A549 (cell line): ENCODE data around the gene CCL4.

Experiments used
- POLR2A ChIP-seq: IDR thresholded peaks from 2 replicates; pipeline ENCODE4 v1.6.1; 2012; ENCODE audit warnings: mild to moderate bottlenecking, low read length
- RFX5 ChIP-seq: fragments of 450-650 bp; IDR thresholded peaks from 2 replicates; pipeline ENCODE4 v1.7.1; 2014; ENCODE audit warnings: antibody characterized with exemption, mild to moderate bottlenecking, moderate library complexity
- SREBF2 ChIP-seq: fragments of 450-650 bp; IDR thresholded peaks from 2 replicates; pipeline ENCODE4 v1.6.1; 2014; ENCODE audit warnings: mild to moderate bottlenecking, moderate library complexity
- TP53 ChIP-seq: fragments of 250-450 bp; sonication (Bioruptor Pico); IDR thresholded peaks from 2 replicates; pipeline ENCODE4 v1.5.0; 2021; ENCODE audit warnings: mild to moderate bottlenecking, moderate library complexity
- ZFP36 ChIP-seq: fragments of 450-650 bp; IDR thresholded peaks from 2 replicates; pipeline ENCODE4 v1.6.1; 2014; ENCODE audit warnings: borderline replicate concordance; ENCODE audit not compliant: partially characterized antibody
- TF ChIP-seq, protein P1 (sequence below): fragments of >200 bp; sonication (Bioruptor Twin); formaldehyde crosslinking; IDR thresholded peaks from 3 replicates; pipeline ENCODE4 v1.5.1; 2016
- TF ChIP-seq, protein P2 (sequence below): fragments of 200-600 bp; sonication (generic); IDR thresholded peaks from 2 replicates; pipeline ENCODE4 v1.6.1; 2016; ENCODE audit warnings: antibody characterized with exemption, mild to moderate bottlenecking, moderate library complexity
- TF ChIP-seq, protein P3 (sequence below): fragments of 150-350 bp; IDR thresholded peaks from 2 replicates; pipeline ENCODE4 v1.6.1; 2014; ENCODE audit warnings: low read depth, mild to moderate bottlenecking, low read length

DNA sequence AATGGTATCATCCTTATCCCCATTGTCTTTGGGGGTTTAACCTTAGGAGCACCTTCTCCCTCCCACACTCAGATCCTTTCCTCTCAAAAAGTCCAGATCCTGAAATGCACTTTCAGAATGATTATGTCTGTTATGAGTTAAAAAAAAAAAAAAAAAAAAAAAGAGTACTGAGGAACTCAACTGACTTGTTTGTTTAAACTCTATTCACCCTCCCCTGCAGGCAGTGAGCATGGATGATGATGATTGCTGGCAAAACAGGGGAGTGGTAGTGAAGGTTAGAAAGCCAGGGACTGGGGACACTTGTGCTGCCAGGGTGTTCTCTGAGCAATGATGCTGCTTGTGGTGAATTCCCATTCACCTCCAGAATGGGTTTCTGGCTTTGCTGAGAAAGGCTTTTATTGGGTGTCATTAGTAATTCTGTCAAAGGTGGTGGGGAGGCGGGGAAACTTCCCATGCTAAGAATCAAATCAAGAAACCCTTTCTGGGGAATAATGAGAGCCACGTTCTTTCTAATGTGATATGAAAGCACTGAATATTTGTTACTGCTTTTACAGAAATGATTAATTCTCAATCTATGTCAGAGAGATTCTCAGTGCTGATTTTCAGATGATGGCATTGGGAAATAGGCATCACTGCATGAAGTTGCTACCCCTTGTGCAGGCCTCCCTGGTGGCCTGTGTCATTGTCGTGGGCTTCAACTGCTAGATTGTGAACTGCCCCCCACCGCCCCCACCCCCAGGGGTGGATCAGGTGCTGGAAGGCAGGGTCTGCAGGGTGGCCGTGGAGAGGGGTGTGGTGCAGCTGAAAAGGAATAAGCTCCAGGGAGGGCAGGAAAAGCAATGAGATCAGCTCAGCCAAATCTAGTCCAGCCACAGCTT is 14.1 kb downstream of the CCL4 start:
- TF ChIP-seq, protein P1, sequence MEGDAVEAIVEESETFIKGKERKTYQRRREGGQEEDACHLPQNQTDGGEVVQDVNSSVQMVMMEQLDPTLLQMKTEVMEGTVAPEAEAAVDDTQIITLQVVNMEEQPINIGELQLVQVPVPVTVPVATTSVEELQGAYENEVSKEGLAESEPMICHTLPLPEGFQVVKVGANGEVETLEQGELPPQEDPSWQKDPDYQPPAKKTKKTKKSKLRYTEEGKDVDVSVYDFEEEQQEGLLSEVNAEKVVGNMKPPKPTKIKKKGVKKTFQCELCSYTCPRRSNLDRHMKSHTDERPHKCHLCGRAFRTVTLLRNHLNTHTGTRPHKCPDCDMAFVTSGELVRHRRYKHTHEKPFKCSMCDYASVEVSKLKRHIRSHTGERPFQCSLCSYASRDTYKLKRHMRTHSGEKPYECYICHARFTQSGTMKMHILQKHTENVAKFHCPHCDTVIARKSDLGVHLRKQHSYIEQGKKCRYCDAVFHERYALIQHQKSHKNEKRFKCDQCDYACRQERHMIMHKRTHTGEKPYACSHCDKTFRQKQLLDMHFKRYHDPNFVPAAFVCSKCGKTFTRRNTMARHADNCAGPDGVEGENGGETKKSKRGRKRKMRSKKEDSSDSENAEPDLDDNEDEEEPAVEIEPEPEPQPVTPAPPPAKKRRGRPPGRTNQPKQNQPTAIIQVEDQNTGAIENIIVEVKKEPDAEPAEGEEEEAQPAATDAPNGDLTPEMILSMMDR, result no peak
- no peak for TF ChIP-seq RFX5
- no peak for TF ChIP-seq POLR2A
- TF ChIP-seq, protein P2, sequence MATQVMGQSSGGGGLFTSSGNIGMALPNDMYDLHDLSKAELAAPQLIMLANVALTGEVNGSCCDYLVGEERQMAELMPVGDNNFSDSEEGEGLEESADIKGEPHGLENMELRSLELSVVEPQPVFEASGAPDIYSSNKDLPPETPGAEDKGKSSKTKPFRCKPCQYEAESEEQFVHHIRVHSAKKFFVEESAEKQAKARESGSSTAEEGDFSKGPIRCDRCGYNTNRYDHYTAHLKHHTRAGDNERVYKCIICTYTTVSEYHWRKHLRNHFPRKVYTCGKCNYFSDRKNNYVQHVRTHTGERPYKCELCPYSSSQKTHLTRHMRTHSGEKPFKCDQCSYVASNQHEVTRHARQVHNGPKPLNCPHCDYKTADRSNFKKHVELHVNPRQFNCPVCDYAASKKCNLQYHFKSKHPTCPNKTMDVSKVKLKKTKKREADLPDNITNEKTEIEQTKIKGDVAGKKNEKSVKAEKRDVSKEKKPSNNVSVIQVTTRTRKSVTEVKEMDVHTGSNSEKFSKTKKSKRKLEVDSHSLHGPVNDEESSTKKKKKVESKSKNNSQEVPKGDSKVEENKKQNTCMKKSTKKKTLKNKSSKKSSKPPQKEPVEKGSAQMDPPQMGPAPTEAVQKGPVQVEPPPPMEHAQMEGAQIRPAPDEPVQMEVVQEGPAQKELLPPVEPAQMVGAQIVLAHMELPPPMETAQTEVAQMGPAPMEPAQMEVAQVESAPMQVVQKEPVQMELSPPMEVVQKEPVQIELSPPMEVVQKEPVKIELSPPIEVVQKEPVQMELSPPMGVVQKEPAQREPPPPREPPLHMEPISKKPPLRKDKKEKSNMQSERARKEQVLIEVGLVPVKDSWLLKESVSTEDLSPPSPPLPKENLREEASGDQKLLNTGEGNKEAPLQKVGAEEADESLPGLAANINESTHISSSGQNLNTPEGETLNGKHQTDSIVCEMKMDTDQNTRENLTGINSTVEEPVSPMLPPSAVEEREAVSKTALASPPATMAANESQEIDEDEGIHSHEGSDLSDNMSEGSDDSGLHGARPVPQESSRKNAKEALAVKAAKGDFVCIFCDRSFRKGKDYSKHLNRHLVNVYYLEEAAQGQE, result no peak
- no peak for TF ChIP-seq SREBF2
- TF ChIP-seq, protein P3, sequence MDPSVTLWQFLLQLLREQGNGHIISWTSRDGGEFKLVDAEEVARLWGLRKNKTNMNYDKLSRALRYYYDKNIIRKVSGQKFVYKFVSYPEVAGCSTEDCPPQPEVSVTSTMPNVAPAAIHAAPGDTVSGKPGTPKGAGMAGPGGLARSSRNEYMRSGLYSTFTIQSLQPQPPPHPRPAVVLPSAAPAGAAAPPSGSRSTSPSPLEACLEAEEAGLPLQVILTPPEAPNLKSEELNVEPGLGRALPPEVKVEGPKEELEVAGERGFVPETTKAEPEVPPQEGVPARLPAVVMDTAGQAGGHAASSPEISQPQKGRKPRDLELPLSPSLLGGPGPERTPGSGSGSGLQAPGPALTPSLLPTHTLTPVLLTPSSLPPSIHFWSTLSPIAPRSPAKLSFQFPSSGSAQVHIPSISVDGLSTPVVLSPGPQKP, result no peak
- TF ChIP-seq TP53 (CRISPR knock-in tag), result no peak
- TF ChIP-seq ZFP36, result no peak
